GM18502 (cell line): ENCODE measurements around the gene CBX4.
A peak's percentile ranks its signal among the peaks of the same experiment; 100 is the strongest.

Source experiments
- ATAC-seq: cut with Tn5 transposase; IDR thresholded peaks from one replicate; pipeline ENCODE4 v1.9.1; 2021; ENCODE audit warnings: mild to moderate bottlenecking; ENCODE audit not compliant: unreplicated experiment, poor library complexity

CBX4 gene

DNA sequence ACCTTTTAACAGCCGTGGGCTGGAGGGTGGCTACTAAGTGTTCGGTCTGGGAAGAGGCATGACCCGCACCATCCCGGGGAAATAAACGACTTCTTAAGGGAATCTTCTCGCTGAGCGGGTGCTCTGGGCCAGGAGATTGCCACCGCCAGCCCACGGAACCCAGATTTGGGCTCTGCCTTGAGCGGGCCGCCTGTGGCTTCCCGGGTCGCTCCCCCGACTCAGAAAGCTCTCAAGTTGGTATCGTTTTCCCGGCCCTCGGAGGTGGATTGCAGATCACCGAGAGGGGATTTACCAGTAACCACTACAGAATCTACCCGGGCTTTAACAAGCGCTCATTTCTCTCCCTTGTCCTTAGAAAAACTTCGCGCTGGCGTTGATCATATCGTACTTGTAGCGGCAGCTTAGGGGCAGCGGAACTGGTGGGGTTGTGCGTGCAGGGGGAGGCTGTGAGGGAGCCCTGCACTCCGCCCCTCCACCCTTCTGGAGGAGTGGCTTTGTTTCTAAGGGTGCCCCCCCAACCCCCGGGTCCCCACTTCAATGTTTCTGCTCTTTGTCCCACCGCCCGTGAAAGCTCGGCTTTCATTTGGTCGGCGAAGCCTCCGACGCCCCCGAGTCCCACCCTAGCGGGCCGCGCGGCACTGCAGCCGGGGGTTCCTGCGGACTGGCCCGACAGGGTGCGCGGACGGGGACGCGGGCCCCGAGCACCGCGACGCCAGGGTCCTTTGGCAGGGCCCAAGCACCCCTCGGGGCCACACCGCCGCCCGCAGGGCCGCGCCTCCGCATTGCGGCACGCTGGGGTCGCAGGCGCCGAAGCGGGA, 3.6 kb upstream of the CBX4 start:
- ATAC-seq, result no peak

DNA sequence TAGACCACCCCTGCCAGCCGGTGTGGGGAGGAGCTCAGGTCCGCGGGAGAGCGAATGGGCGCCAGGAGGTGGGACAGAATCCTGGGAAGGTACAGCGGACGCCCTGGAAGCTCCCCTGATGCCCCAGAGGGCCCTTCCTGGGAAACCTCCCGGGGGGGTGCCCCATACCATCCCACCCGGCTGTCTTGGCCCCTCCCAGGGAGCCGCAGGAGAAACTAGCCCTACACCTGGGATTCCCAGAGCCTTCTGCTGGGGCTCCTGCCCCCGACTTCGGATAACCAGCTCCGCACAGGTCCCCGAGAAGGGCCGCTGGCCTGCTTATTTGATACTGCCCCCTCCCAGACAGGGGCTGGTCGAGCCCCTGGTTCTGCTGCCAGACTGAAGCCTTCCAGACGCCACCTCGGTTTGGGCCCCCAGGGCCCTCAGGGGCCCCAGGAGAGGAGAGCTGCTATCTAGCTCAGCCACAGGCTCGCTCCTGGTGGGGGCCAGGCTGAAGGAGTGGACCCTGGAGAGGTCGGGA, 3.0 kb upstream of the CBX4 start:
- ATAC-seq, result no peak

DNA sequence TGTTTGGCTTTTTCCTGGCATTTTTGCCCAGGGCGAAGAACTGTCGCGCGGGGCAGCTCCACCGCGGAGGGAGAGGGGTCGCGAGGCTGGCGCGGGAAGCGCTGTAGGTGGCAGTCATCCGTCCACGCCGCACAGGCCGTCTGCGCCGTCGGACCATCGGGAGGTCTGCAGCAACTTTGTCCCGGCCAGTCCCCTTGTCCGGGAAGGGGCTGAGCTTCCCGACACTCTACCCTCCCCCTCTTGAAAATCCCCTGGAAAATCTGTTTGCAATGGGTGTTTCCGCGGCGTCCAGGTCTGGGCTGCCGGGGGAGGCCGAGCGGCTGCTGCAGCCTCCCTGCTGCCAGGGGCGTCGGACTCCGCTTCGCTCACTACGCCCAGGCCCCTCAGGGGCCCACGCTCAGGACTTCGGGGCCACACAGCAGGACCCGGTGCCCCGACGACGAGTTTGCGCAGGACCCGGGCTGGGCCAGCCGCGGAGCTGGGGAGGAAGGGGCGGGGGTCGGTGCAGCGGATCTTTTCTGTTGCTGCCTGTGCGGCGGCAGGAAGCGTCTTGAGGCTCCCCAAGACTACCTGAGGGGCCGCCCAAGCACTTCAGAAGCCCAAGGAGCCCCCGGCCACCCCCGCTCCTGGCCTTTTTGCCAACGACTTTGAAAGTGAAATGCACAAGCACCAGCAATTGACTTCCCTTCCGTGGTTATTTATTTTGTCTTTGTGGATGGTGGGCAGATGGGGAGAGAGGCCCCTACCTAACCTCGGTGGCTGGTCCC, 2.3 kb upstream of the CBX4 start:
- no peak for ATAC-seq

DNA sequence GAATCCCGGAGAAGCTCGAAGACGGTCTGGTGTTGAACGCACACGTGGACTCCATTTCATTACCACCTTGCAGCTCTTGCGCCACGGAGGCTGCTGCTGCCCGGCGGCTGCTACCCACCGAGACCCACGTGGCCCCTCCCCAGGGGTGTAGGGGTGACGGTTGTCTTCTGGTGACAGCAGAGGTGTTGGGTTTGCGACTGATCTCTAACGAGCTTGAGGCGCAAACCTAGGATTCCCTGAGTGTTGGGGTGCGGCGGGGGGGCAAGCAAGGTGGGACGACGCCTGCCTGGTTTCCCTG, 1.7 kb upstream of the CBX4 start:
- ATAC-seq, result no peak

DNA sequence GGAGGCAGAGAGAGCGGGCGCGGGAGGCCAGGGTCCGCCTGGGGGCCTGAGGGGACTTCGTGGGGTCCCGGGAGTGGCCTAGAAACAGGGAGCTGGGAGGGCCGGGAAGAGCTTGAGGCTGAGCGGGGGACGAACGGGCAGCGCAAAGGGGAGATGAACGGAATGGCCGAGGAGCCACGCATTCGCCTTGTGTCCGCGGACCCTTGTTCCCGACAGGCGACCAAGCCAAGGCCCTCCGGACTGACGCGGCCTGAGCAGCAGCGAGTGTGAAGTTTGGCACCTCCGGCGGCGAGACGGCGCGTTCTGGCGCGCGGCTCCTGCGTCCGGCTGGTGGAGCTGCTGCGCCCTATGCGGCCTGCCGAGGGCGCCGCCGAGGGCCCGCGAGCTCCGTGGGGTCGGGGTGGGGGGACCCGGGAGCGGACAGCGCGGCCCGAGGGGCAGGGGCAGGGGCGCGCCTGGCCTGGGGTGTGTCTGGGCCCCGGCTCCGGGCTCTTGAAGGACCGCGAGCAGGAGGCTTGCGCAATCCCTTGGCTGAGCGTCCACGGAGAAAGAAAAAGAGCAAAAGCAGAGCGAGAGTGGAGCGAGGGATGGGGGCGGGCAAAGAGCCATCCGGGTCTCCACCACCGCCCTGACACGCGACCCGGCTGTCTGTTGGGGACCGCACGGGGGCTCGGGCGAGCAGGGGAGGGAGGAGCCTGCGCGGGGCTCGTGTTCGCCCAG, 1.2 kb upstream of the CBX4 start:
- no peak for ATAC-seq

DNA sequence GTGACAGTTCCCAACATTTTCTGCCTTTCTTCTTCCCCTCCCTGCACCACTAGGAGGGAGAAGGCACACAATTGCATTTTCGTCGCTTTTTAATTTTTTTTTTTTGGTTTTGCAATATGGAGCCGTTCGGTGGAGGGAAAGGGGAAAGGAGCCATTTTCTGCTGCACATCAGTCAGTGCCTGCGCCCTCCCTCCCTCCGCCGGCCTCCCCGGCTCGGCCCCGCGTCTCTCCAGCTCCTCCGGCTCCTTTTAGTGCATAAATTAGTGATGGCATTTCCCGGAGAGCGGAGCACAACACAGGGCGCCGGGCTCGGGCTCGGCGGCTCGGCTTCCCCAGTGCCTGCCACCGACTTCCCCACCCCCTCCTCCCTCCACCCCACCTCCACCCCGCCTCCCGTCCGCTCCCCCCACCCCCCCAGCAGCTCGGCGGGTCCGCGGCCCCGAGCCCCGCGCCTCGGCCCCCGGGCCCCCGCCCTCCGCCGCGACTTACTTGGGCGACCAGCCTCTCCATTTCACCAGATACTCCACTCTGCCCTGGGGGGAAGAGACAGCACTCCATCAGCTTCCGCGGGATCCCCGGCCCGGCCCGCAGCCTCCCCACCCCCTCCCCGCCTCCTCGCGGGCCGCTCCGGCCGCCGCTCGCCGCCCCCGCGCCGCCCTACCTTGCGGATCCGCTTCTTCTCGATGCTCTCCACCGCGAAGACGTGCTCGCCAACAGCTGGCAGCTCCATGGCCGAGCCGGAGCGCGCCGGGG, 542 bp downstream of the CBX4 start:
- peak; percentile 26 for ATAC-seq

DNA sequence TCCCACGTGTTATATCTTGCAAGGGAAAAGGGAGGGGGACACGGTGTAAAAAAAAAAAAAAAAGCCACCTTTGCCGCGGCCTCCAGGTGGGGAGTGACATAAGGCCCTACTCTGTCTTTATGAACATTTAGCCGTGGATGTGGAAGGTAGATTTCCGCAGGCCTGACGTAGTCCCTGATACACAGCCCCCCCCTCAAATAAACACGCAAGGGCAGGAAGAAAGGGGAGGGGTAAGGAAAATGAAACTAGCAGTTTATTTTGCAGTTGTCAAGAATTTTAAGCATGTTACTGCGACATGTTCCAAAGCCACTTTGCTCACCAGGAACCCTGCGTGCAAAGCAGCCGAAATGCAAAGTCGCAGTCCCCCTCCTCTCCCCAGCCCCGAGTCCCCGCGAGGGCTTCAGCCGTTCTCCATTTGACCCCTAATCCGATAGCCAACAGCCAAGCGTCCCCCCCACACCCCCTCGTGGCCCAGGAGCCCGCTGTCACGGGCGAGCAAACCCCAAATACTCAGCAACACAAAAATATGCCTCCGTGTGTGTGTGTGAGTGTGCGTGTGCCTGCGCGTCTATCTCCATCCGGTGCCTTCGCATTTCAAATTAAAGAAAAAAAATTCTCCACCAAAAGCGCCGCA, 1.2 kb downstream of the CBX4 start:
- ATAC-seq, result no peak

DNA sequence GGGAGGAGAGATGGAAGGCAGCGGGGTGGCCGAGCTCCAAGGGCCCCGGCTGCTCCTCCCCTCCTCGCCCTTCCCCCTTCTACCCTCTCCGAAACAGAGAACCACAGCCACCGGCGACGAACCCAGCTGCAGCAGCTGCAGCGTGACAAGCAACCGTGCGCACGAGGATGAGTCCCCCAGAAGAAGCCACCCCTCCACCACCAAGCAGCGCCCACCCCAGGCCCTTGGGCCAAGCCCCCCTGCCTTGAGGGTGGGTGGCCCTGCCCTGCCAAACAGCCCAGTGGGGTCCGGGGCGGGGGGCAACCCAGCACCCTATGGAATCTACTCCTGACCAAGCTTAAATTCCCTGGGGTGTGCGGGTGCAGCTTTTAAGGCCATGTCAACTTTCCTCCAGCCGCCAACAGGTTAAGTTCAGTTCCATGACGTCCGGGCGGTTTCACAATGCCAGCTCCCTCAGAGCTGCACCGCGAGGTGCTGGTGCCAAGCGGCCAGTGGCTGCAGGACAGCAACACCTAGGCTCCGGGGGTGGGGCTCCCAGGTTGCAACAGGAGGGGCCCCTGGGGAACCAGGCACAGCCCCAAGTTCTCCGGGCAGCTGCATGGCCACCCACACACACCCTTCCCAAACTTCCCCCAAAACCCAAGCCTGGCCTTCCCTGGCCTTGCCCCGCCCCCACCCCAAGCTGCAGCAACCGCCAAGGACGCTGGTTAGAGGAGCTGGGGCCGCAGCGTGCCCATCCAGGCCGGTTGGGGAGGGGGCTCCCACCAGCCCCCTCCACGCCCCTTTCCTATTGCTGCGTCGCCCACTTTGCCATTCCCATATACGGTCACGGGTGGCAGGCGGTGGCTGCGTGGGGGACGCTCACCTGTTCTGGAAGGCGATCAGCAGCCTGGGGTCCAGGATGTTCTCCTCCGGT, 2.0 kb downstream of the CBX4 start:
- peak; percentile 32 for ATAC-seq

DNA sequence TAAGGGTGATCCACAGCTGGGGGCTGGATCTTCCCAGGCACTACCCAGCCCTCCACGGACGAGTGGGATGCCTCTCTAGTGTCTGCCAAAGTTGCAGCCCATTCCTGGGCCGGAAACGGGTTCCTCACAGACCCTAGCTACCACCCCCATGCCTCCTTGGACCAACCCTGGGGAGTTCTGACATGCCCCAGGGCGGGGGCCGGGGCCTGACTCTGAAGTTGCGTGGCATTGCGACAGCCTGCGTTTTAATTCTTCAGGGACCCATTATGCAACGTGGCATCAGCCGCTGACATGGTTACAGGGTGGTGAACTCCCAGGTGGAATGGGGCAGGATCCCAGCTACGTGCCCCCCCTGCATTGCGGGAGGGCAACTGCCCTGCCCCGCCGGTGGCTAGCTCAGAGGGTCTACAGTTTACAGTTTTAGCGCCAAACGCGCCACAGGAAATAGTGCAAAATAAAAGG, 2.7 kb downstream of the CBX4 start:
- ATAC-seq, result no peak

DNA sequence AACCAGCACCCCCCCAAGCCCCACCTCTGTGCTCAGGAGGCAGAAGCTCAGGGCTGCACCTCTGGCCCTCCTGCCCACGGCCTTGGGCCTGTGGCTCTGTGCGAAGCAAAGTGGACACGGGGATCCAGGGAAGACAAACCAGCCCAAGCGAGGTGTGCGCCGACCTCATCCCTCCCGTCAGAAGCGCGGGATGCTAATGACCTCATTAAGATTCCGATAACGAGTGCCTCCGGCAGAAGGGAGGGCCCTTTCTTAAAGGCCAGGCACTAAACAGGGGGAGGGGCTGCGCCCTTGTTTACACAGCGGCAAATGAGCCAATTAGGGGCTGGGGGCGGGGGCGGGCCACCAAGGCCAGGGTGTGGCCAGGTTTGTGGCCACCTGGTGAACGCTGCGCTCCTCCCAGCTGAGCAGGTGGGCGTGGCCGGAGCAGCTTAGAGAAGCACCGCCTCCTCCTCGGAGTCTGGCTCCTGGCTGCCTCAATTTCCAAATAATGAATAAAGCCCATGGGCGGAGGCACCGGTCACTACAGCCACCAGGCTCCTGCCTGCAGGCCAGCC, 3.2 kb downstream of the CBX4 start:
- no peak for ATAC-seq

DNA sequence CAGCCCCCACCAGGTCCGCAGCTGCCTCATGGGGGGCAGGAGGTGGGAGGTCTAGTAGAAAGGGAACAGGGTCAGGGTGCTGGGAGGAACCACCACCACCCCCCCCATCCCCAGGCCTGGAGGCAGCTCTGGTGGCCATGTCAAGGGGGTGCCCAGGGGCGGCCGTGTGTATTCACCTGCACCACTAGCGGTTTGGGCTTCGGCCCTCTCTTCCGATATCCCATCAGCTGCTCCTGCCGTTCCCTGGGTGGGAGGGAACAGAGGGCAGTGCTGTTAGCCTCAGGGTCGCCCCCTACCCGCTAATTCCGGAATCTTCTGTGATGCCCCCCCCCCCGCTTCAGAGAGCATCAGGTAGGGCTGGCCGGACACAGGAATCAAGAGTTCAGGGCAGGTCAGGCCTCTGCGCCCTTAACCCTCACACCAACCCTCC, 3.8 kb downstream of the CBX4 start:
- ATAC-seq, result no peak

DNA sequence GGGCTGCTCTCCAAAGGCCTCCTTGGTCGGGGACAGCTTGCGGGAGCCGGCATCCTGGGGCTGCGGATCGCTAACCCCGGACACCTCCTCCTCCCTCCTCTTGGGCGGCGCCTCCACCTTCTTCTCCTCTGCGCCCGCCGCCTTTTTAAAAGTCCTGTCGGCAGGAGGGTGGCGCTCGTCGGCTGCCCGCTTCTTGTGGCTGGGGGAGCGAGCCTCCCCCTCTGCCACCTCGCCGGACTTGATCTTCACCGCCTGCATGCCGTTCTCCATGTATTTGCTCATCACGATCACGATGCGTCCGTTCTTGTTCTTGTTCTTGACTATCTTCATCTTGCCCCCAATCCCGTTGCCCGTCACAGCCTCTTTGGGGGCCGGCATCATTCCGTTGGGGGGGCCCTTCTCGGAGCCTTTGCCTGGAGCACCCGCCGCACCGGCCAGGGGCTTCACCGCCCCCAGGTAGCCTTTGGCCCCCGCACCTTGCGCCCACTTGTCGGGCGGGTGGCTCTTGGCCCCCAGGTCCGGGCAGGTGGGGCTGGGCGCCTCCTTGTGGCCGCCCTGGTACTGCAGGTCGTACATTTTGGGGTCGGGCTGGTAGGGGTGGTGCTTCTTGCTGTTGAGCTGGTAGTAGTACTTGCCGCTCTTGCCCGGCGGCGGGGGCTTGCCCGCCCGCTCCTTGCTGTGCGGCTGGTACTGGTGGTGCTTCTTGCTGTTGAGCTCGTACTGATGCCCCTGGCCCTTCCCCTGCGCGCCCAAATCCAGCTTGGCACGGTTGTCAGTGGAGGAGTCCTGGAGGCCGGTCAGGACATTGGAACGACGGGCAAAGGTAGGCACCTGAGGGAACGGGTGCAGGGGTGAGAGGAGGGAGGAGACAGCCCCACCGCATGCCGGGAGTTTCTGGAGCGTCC, 4.4 kb downstream of the CBX4 start:
- ATAC-seq, result no peak

DNA sequence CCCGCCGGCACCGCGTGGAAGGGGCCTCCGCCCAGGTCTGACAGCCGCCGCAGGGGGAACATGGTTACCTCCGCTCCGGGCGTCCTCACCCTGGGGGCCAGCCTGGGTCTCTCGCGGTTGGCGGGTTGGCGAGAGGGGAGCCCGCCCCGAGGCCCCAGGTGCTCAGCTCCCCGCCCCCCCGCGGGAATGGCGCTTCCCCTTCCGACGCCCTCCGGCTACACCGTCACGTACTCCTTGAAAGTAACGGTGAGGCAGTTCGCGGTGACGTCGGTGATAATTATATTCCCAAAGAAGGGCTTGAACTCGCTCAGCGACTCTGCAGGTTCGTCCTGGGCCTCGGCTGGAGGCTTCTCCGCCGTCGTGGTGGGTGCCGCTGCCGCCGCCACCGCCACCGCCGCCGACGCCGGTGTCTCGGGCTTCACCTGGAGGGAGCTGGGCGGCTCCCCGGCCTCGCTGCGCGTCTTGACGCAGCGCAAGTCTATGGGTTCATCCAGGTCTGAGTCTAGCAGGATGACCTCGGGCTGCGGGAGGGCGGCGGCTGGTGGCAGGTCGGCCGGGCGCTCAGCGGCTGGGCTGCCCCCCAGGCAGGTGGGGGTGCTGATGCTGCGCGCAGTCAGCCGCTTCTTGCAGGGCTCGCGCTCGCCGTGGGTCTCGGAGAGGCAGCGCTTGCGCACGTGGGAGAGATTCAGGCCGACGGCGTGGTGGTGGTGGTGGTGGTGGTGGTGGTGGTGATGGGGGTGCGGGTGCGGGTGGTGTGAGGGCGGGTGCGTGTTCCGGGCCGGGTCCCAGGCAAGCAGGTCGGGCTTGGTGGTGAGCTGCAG, 5.3 kb downstream of the CBX4 start:
- ATAC-seq, result no peak

DNA sequence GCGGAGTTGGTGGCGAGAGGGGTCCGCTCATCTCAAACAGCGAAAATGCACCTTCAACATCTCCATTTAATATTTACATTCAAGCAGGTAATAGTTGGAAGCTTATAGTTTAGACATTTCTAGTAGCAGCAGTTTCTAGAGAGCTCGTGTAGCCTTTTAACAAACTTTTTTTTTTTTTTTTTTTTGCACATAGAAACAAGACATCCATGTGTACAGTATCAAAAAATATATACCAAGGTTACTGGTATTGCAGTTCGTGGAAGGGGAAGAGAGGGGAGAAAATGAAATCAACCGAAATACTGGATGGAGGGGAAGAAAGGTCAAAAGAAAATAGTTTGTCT, 6.2 kb downstream of the CBX4 start:
- no peak for ATAC-seq

DNA sequence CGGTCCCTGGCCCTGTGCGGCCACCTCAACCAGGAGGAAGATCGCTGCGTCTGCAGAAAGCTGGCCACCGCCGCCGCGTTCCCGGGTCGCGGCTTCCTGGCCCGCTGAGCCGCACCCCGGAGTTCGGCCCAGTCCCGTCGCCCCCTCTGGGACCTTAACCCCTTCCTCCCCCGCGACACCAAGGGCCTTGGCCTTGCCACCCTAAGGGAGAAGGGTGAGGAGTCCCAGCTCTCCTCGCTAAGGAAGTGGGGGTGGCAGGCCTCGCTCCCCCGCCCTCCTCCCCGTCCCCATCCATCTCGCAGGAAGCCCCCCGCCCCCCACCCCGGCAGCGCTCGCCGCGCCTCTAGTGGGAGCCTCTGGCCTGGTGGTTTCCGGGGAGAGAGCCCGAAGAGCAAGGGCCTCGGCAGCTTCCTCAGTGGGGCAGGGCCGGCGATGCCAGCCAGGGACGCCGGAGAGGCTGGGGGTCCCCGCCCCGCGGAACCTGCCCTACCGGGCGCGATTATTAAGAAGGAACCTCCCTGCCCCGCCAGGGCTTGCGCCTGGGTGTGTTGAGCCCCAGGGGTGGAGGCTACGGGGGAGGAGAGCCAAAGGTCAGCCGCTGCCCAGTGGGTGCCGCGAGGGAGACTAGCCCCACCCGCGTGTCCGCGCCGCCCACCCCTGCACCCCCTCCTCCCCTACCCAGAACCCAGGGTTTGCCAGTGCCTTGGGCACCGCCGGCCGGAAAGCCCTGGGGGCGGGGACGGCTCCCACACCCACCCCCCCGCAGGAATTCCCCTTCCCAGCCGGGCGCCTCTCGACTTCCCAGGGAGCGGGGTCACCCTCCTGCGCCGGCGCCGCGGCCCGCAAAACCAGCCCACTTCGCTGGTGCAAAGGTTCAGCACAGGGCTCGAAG, 6.8 kb downstream of the CBX4 start:
- ATAC-seq, result no peak
